Epithelial cell of esophagus (primary cell): ENCODE measurements around the gene EFCAB13.

ENCODE experiments used
- DNase-seq: peaks from one replicate; pipeline ENCODE4 v3.0.0; 2010; ENCODE audit warnings: low read depth
- H3K4me3 ChIP-seq: 2 replicates; pipeline ENCODE4 v1.5.1; 2011; ENCODE audit warnings: mild to moderate bottlenecking, low read length, control low read depth
- TF ChIP-seq, protein P1 (sequence below): IDR thresholded peaks from 2 replicates; pipeline ENCODE4 v1.5.1; 2011; ENCODE audit warnings: low read depth, mild to moderate bottlenecking, low read length, control low read depth, inconsistent platforms; ENCODE audit not compliant: insufficient read depth; ENCODE audit errors: missing control alignments

Gene EFCAB13

GRCh38 chr17:47324224-47325020, 667 bp downstream of the EFCAB13 start:
- peak overlapping the region; percentile 76 for H3K4me3 ChIP-seq
- TF ChIP-seq, protein P1, sequence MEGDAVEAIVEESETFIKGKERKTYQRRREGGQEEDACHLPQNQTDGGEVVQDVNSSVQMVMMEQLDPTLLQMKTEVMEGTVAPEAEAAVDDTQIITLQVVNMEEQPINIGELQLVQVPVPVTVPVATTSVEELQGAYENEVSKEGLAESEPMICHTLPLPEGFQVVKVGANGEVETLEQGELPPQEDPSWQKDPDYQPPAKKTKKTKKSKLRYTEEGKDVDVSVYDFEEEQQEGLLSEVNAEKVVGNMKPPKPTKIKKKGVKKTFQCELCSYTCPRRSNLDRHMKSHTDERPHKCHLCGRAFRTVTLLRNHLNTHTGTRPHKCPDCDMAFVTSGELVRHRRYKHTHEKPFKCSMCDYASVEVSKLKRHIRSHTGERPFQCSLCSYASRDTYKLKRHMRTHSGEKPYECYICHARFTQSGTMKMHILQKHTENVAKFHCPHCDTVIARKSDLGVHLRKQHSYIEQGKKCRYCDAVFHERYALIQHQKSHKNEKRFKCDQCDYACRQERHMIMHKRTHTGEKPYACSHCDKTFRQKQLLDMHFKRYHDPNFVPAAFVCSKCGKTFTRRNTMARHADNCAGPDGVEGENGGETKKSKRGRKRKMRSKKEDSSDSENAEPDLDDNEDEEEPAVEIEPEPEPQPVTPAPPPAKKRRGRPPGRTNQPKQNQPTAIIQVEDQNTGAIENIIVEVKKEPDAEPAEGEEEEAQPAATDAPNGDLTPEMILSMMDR = no peak
- DNase-seq = peak; percentile 39

DNA sequence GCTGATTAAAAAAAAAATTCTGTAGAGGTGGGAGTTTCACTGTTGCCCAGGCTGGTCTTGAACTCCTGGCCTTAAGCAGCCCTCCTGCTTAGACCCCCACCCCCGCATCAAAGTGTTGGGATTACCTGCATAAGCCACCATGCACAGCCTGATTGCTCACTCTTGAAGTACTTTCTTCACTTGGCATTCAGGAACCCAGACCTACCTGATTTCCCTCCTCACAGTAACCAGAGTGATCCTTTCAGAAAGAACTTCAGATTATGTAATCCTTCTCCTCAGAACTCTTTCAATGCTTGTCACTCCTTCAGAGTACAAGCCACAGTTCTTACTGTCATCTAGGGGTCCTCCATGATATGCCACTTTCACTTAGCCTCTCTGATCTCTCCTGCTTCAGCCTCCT, 1.4 kb downstream of the EFCAB13 start:
- no peak overlapping the region for H3K4me3 ChIP-seq
- TF ChIP-seq, protein P1 = no peak
- DNase-seq = peak; percentile 41

GRCh38 chr17:47330548-47330947, 6.8 kb downstream of the EFCAB13 start:
- TF ChIP-seq, protein P1 = no peak
- no peak for DNase-seq

DNA sequence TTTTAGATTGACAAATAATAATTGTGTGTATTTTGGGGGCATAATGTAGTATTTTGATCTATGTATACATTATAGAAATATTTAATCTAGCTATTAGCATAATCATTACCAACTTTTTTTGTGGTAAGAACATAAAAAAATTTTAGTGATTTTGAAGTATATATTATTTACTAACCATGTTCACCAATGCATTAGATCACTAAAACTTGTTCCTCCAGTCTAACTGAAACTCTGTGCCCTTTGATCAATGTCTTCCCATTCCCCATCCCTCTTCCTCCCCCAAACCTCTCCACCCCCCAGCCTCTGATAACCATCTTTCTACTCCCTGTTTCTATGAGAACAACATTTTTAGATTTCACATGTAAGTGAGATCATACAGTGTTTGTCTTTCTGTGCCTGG, 8.5 kb downstream of the EFCAB13 start:
- TF ChIP-seq, protein P1 = no peak
- no peak overlapping the region for H3K4me3 ChIP-seq
- DNase-seq = no peak

More at GRCh38 chr17:47330548-47330947, 6.8 kb downstream of the EFCAB13 start:
- H3K4me3 ChIP-seq = no peak overlapping the region

DNA sequence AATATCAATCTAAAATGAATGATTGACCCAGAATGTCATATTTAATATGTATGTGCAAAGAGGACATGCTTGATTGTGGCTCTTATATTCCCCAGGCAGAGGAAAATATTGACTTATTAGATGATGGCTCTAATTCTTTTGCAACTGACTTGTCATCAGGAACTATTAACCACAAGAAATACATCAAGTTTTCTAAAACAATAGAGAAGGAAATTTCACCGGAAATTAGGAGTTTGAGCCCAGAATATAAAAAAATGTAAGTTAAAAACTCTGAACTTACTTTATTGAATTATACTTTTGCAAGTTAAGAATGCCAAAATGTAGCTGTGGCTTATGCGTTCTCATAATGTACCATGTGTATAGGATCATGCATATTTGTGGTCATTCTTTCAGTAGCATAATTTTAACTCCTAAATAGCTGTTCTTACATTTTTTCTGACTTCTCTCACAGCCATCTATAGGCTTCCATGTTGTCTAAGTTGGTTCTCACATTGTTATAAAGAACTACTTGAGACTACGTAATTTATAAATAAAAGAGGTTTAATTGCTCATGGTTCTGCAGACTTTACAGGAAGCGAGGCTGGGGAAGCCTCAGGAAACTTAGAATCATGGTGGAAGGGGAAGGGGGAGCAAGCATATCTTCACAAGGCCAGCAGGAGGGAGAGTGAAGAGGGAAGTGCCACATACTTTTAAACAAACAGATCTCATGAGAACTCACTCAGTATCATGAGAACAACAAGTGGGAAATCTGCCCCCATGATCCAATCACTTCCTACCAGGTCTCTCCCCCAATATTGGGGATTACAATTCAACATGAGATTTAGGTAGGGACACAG, 11.6 kb downstream of the EFCAB13 start:
- TF ChIP-seq, protein P1 = no peak
- no peak for DNase-seq
- no peak overlapping the region for H3K4me3 ChIP-seq

- DNase-seq = no peak
- TF ChIP-seq, protein P1 = no peak
- H3K4me3 ChIP-seq = no peak overlapping the region
Observed at GRCh38 chr17:47338026-47338425, 14.3 kb downstream of the EFCAB13 start.
